Mesothelial cell of epicardium (in vitro differentiated cells): Measurements from ENCODE around the gene CD247. TPM values are rescaled to one million over a fixed set of nuclear protein-coding genes. Genes with fewer than 3 reads are reported as not detected.

Experiments
- DNase-seq, 2 experiments: peaks; one replicate each; pipeline ENCODE4 v3.0.0; 2021; ENCODE audit warnings: low spot score in 2 of 2; ENCODE audit not compliant: unreplicated experiment in 2 of 2
- H3K27ac Mint-ChIP-seq: 2 replicates; pipeline ENCODE4 v1.8.0; 2021; ENCODE audit warnings: mixed read lengths
- H3K27me3 Mint-ChIP-seq: 2 replicates; pipeline ENCODE4 v1.8.0; 2021; ENCODE audit warnings: low read depth, mixed read lengths
- H3K36me3 Mint-ChIP-seq: 2 replicates; pipeline ENCODE4 v1.8.0; 2021; ENCODE audit warnings: mixed read lengths
- H3K4me1 Mint-ChIP-seq: 2 replicates; pipeline ENCODE4 v1.8.0; 2021; ENCODE audit warnings: mixed read lengths
- H3K4me3 Mint-ChIP-seq: 2 replicates; pipeline ENCODE4 v1.8.0; 2021; ENCODE audit warnings: mild to moderate bottlenecking, moderate library complexity, mixed read lengths
- H3K9me3 Mint-ChIP-seq: 2 replicates; pipeline ENCODE4 v1.8.0; 2021; ENCODE audit warnings: mixed read lengths
- CTCF ChIP-seq: fragments of 200-600 bp; sonication (generic); IDR thresholded peaks from one replicate; pipeline ENCODE4 v1.5.0; 2021; ENCODE audit warnings: antibody characterized with exemption; ENCODE audit not compliant: unreplicated experiment
- total RNA-seq: library from RNA; stranded (reverse); gene quantifications from 3 replicates; pipeline ENCODE4 v1.2.1, GENCODE V29; 2021

The CD247 gene
- total RNA-seq, 1 donor from 2014 or later: 0.13 TPM

- Mint-ChIP-seq H3K36me3 (no peaks in the 10 kb centered on the region), H3K27me3 (peaks cover 37% of the 10 kb centered on the region), H3K4me3 (no peak overlapping the region), H3K4me1 (peaks cover 4% of the 10 kb centered on the region), H3K9me3 (no peaks in the 10 kb centered on the region), H3K27ac (no peak overlapping the region)
- DNase-seq: no peak
- TF ChIP-seq CTCF: no peak
These were observed 21.3 kb downstream of the CD247 start for GRCh38 chr1:167496797-167497619.

- H3K4me1 Mint-ChIP-seq: peaks cover 12% of the 10 kb centered on the region
- TF ChIP-seq CTCF: no peak
- no peaks in the 10 kb centered on the region for H3K9me3 Mint-ChIP-seq
- no peaks in the 10 kb centered on the region for H3K36me3 Mint-ChIP-seq
- H3K27me3 Mint-ChIP-seq: peaks cover 30% of the 10 kb centered on the region
- no peak for DNase-seq
- no peak overlapping the region for H3K4me3 Mint-ChIP-seq
- no peak overlapping the region for H3K27ac Mint-ChIP-seq
These were observed 25.0 kb downstream of the CD247 start for GRCh38 chr1:167493372-167493771.

- TF ChIP-seq CTCF: no peak
- DNase-seq: no peak
- Mint-ChIP-seq H3K27ac (no peak overlapping the region), H3K4me3 (no peak overlapping the region), H3K27me3 (peaks cover 26% of the 10 kb centered on the region), H3K36me3 (no peaks in the 10 kb centered on the region), H3K4me1 (peaks cover 16% of the 10 kb centered on the region), H3K9me3 (no peaks in the 10 kb centered on the region)
These were observed 25.8 kb downstream of the CD247 start for GRCh38 chr1:167492481-167492910.

GRCh38 chr1:167491586-167492461 is 26.5 kb downstream of the CD247 start:
- H3K27ac Mint-ChIP-seq: no peak overlapping the region
- H3K36me3 Mint-ChIP-seq: no peaks in the 10 kb centered on the region
- no peaks in the 10 kb centered on the region for H3K9me3 Mint-ChIP-seq
- H3K4me3 Mint-ChIP-seq: no peak overlapping the region
- H3K4me1 Mint-ChIP-seq: peaks cover 15% of the 10 kb centered on the region
- H3K27me3 Mint-ChIP-seq: peaks cover 25% of the 10 kb centered on the region
- TF ChIP-seq CTCF: no peak
- no peak for DNase-seq

GRCh38 chr1:167490765-167491164 is 27.6 kb downstream of the CD247 start:
- Mint-ChIP-seq H3K4me3 (no peak overlapping the region), H3K4me1 (peaks cover 15% of the 10 kb centered on the region), H3K9me3 (no peaks in the 10 kb centered on the region), H3K27ac (no peak overlapping the region), H3K27me3 (peaks cover 17% of the 10 kb centered on the region), H3K36me3 (no peaks in the 10 kb centered on the region)
- TF ChIP-seq CTCF: no peak
- no peak for DNase-seq
